ENCODE measurements around the gene ETV2.

Gene ETV2

DNA sequence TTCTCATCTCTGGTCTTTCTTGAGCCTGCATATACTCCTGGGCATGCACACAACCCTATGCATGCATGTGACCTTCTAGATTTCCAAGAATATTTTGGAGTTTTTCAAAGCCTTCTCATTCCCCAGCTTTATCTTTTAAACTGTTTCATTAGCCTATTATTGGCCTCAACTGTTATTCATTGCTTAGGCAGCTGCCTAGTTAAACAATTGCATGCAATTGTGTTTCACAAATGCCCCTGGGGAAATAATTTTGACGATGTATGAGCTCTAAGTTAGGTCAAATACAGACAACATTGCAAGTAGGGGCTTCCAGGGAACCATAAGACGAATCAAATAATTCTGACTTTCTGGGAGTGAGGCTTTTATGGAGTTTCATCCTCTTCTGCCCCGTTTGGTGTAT lies 22.4 kb downstream of the ETV2 start:
- Histone ChIP-seq H3K4me2 (ENCODE audit: low read depth, low read length, poor library complexity, severe bottlenecking) (no peak overlapping the region), H3K27me3 (ENCODE audit: low read length) (no peaks in the 10 kb centered on the region), H3K9ac (ENCODE audit: low read length) (no peak overlapping the region), H3K79me2 (ENCODE audit: insufficient read depth, low read length) (no peaks in the 10 kb centered on the region), H3K27ac (ENCODE audit: low read depth, low read length) (no peak overlapping the region), H2AFZ (ENCODE audit: low read depth, low read length, severe bottlenecking) (no peak overlapping the region), H3K36me3 (ENCODE audit: low read length) (no peaks in the 10 kb centered on the region), H3K9me3 (ENCODE audit: insufficient read depth, low read length) (no peaks in the 10 kb centered on the region), H3F3A (ENCODE audit: insufficient read depth) (no peaks in the 10 kb centered on the region), H3K9me2 (replicated peaks; ENCODE audit: insufficient read depth, low read length) (no peaks in the 10 kb centered on the region), H4K20me1 (ENCODE audit: low read depth, low read length) (no peaks in the 10 kb centered on the region), H3K4me3 (ENCODE audit: insufficient read depth, low read length, poor library complexity, severe bottlenecking) (no peak overlapping the region)
- TF ChIP-seq EZH2phosphoT487 (conservative IDR thresholded peaks at IDR 0.05; ENCODE audit: low read length): no peak
- no peak for TF ChIP-seq CTCF (IDR thresholded peaks at IDR 0.05; ENCODE audit: insufficient read depth, low read length, poor library complexity, severe bottlenecking)

GRCh38 chr19:35665157-35665556 lies 23.6 kb downstream of the ETV2 start:
- H3K9me3 ChIP-seq (ENCODE audit: insufficient read depth, low read length): no peaks in the 10 kb centered on the region
- H3F3A ChIP-seq (ENCODE audit: insufficient read depth): no peaks in the 10 kb centered on the region
- H3K27ac ChIP-seq (ENCODE audit: low read depth, low read length): no peak overlapping the region
- no peaks in the 10 kb centered on the region for H3K9me2 ChIP-seq (replicated peaks; ENCODE audit: insufficient read depth, low read length)
- no peak overlapping the region for H3K4me2 ChIP-seq (ENCODE audit: low read depth, low read length, poor library complexity, severe bottlenecking)
- no peak overlapping the region for H3K4me3 ChIP-seq (ENCODE audit: insufficient read depth, low read length, poor library complexity, severe bottlenecking)
- H3K9ac ChIP-seq (ENCODE audit: low read length): no peak overlapping the region
- no peaks in the 10 kb centered on the region for H3K79me2 ChIP-seq (ENCODE audit: insufficient read depth, low read length)
- H3K36me3 ChIP-seq (ENCODE audit: low read length): no peaks in the 10 kb centered on the region
- no peaks in the 10 kb centered on the region for H4K20me1 ChIP-seq (ENCODE audit: low read depth, low read length)
- H3K27me3 ChIP-seq (ENCODE audit: low read length): no peaks in the 10 kb centered on the region
- no peak overlapping the region for H2AFZ ChIP-seq (ENCODE audit: low read depth, low read length, severe bottlenecking)
- TF ChIP-seq CTCF (IDR thresholded peaks at IDR 0.05; ENCODE audit: insufficient read depth, low read length, poor library complexity, severe bottlenecking) (no peak), EZH2phosphoT487 (conservative IDR thresholded peaks at IDR 0.05; ENCODE audit: low read length) (no peak)

DNA sequence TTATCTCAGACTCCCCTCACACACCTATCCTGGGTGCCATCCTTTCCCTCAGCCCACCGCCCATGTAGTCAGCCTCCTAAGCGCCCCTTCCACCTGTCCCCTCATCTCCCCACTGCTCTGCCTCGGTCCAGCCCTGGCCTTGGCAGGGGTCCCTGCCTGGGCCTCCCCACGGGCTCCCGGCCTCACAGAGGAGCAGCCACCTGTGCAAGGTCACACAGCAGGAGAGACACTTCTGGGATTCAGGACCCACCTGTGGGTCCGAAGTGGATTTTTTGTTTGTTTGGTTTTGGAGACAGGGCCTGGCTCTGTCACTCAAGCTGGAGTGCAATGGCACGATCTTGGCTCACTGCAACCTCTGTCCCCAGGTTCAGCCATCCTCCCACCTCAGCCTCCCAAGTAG lies 24.1 kb downstream of the ETV2 start:
- Histone ChIP-seq H3F3A (ENCODE audit: insufficient read depth) (no peaks in the 10 kb centered on the region), H3K27me3 (ENCODE audit: low read length) (no peaks in the 10 kb centered on the region), H4K20me1 (ENCODE audit: low read depth, low read length) (no peaks in the 10 kb centered on the region), H3K4me3 (ENCODE audit: insufficient read depth, low read length, poor library complexity, severe bottlenecking) (no peak overlapping the region), H3K9ac (ENCODE audit: low read length) (no peak overlapping the region), H3K79me2 (ENCODE audit: insufficient read depth, low read length) (no peaks in the 10 kb centered on the region), H3K9me2 (replicated peaks; ENCODE audit: insufficient read depth, low read length) (no peaks in the 10 kb centered on the region), H3K27ac (ENCODE audit: low read depth, low read length) (no peak overlapping the region), H2AFZ (ENCODE audit: low read depth, low read length, severe bottlenecking) (no peak overlapping the region), H3K4me2 (ENCODE audit: low read depth, low read length, poor library complexity, severe bottlenecking) (no peak overlapping the region), H3K36me3 (ENCODE audit: low read length) (no peaks in the 10 kb centered on the region), H3K9me3 (ENCODE audit: insufficient read depth, low read length) (no peaks in the 10 kb centered on the region)
- TF ChIP-seq CTCF (IDR thresholded peaks at IDR 0.05; ENCODE audit: insufficient read depth, low read length, poor library complexity, severe bottlenecking): no peak
- no peak for TF ChIP-seq EZH2phosphoT487 (conservative IDR thresholded peaks at IDR 0.05; ENCODE audit: low read length)
